Peyer's patch (tissue), 4 donors: Measurements from ENCODE around the gene NPTN.

Source experiments
- POLR2A ChIP-seq, 2 donors: fragments of 450-650 bp; IDR thresholded peaks; one replicate each; pipeline ENCODE4 v1.5.1; 2017; ENCODE audit warnings: antibody characterized with exemption in 2 of 2, mild to moderate bottlenecking in 2 of 2, moderate library complexity in 2 of 2
- TF ChIP-seq, protein P1 (sequence below), 6 experiments: fragments of 450-650 bp in 4 of 6; fragments of 200-600 bp in 2 of 6; sonication (generic) in 1 of 6; IDR thresholded peaks; one replicate each; pipeline ENCODE4 v1.5.1; 2017 to 2019; ENCODE audit warnings: antibody characterized with exemption in 6 of 6, mild to moderate bottlenecking in 3 of 6, moderate library complexity in 1 of 6

DNA sequence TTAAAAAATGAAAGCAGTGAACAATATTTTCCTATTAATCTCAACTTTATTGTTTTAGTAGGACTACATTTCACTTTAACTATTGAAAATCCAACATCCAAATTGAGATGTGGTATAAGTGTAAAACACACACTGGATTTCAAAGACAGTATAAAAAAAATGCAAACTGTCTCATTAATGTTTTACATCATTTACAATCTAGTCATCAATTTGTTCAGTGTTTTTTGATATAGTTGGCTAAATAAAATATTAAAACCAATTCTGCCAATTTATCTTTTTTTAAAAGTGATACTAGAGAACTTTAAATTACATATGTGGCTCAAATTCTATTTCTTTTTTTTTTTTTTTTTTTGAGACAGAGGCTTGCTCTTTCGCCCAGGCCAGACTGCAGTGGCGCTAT lies 95.1 kb downstream of the NPTN start:
- TF ChIP-seq POLR2A (IDR thresholded peaks at IDR 0.05): no peak
- TF ChIP-seq, protein P1, sequence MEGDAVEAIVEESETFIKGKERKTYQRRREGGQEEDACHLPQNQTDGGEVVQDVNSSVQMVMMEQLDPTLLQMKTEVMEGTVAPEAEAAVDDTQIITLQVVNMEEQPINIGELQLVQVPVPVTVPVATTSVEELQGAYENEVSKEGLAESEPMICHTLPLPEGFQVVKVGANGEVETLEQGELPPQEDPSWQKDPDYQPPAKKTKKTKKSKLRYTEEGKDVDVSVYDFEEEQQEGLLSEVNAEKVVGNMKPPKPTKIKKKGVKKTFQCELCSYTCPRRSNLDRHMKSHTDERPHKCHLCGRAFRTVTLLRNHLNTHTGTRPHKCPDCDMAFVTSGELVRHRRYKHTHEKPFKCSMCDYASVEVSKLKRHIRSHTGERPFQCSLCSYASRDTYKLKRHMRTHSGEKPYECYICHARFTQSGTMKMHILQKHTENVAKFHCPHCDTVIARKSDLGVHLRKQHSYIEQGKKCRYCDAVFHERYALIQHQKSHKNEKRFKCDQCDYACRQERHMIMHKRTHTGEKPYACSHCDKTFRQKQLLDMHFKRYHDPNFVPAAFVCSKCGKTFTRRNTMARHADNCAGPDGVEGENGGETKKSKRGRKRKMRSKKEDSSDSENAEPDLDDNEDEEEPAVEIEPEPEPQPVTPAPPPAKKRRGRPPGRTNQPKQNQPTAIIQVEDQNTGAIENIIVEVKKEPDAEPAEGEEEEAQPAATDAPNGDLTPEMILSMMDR (IDR thresholded peaks at IDR 0.05): no peak
